OCI-LY7 (cell line): Measurements from ENCODE around the gene MSL3. TPM values are rescaled to one million over a fixed set of nuclear protein-coding genes. Genes with fewer than 3 reads are reported as not detected.

ENCODE experiments used
- BruUV-seq: library from RNA; stranded (reverse); fragments of 400-500 nt; replicated peaks from 2 replicates; lab custom pipeline; 2021; lab: Mats Ljungman, UMichigan
- CTCF ChIA-PET: fragments of 300-600 bp; sonication (Branson Sonifier 250); formaldehyde crosslinking; loops from one replicate; lab custom pipeline; 2022; ENCODE audit warnings: antibody characterized with exemption; ENCODE audit not compliant: unreplicated experiment; lab: Charles Lee
- POLR2A ChIA-PET: fragments of 300-600 bp; sonication (Branson Sonifier 250); formaldehyde crosslinking; loops from one replicate; lab custom pipeline; 2022; ENCODE audit warnings: antibody characterized with exemption; lab: Charles Lee
- DNase-seq: peaks from one replicate; pipeline ENCODE4 v3.0.0-alpha.2; 2015; ENCODE audit warnings: low spot score
- H2AFZ ChIP-seq: fragments of 200-600 bp; sonication (generic), shearing (Covaris generic); 2 replicates; pipeline ENCODE4 v1.6.1; 2014; ENCODE audit warnings: mild to moderate bottlenecking, antibody characterized with exemption, low read length, moderate library complexity
- H3K27ac ChIP-seq: fragments of 200-600 bp; sonication (generic); 2 replicates; pipeline ENCODE4 v1.5.1; 2014; ENCODE audit warnings: mixed run types, low read depth, mild to moderate bottlenecking, moderate library complexity, low read length, inconsistent platforms; ENCODE audit not compliant: poor library complexity, severe bottlenecking
- H3K36me3 ChIP-seq: fragments of 200-600 bp; sonication (generic); 2 replicates; pipeline ENCODE4 v1.6.1; 2014; ENCODE audit warnings: mild to moderate bottlenecking, antibody characterized with exemption, low read length, moderate library complexity, mixed read lengths; ENCODE audit not compliant: insufficient read depth
- H3K4me1 ChIP-seq: fragments of 200-600 bp; sonication (generic); 2 replicates; pipeline ENCODE4 v1.5.1; 2014; ENCODE audit warnings: mild to moderate bottlenecking, low read length; ENCODE audit not compliant: insufficient read depth, poor library complexity, severe bottlenecking
- H3K4me2 ChIP-seq: fragments of 200-600 bp; sonication (generic); 2 replicates; pipeline ENCODE4 v1.6.1; 2014; ENCODE audit warnings: mild to moderate bottlenecking, low read length
- H3K4me3 ChIP-seq: fragments of 200-600 bp; sonication (generic); 2 replicates; pipeline ENCODE4 v1.5.1; 2014; ENCODE audit warnings: mild to moderate bottlenecking, low read depth, low read length; ENCODE audit not compliant: poor library complexity, severe bottlenecking
- H3K79me2 ChIP-seq: fragments of 200-600 bp; sonication (generic); 2 replicates; pipeline ENCODE4 v1.6.1; 2016; ENCODE audit warnings: low read depth, mild to moderate bottlenecking, low read length, moderate library complexity, mixed read lengths; ENCODE audit not compliant: insufficient read depth
- H3K9me2 ChIP-seq: fragments of 200-600 bp; sonication (generic); 2 replicates; pipeline ENCODE4 v1.6.1; 2016; ENCODE audit warnings: mild to moderate bottlenecking, low read length, mixed read lengths; ENCODE audit not compliant: insufficient read depth
- H3K9me3 ChIP-seq: fragments of 200-600 bp; sonication (generic); 2 replicates; pipeline ENCODE4 v1.6.1; 2014; ENCODE audit warnings: mild to moderate bottlenecking, mixed run types, low read length, mixed read lengths
- H4K20me1 ChIP-seq: fragments of 200-600 bp; sonication (generic); 2 replicates; pipeline ENCODE4 v1.6.1; 2014; ENCODE audit warnings: mild to moderate bottlenecking, antibody characterized with exemption, low read length, moderate library complexity, mixed read lengths; ENCODE audit not compliant: insufficient read depth
- EZH2phosphoT487 ChIP-seq: fragments of 200-600 bp; sonication (generic); IDR thresholded peaks from 2 replicates; pipeline ENCODE4 v1.6.1; 2018; ENCODE audit warnings: low read depth, borderline replicate concordance, mild to moderate bottlenecking, mixed run types, antibody characterized with exemption, low read length, moderate library complexity, mixed read lengths
- intact Hi-C: fragments of 100-400 bp; cut with micrococcal nuclease; formaldehyde crosslinking; loops from one replicate; pipeline ENCODE4 v1.10.0; 2022; ENCODE audit not compliant: unreplicated experiment
- total RNA-seq, 2 experiments: library from RNA; depleted of rRNA in 1 of 2; stranded (reverse); fragments of >200 nt in 1 of 2; shearing (Covaris generic) in 1 of 2; gene quantifications; 2 replicates each; pipeline ENCODE4 v1.2.3, GENCODE V29; 2014 to 2022
- TF ChIP-seq, protein P1 (sequence below): fragments of 200-600 bp; sonication (generic); conservative IDR thresholded peaks from 2 replicates; pipeline ENCODE4 v1.5.1; 2014; ENCODE audit warnings: mild to moderate bottlenecking, antibody characterized with exemption, low read length, moderate library complexity, mixed read lengths

Gene MSL3
- total RNA-seq, 2 experiments from 2014 or later, result 40.7 to 42.5 TPM

DNA sequence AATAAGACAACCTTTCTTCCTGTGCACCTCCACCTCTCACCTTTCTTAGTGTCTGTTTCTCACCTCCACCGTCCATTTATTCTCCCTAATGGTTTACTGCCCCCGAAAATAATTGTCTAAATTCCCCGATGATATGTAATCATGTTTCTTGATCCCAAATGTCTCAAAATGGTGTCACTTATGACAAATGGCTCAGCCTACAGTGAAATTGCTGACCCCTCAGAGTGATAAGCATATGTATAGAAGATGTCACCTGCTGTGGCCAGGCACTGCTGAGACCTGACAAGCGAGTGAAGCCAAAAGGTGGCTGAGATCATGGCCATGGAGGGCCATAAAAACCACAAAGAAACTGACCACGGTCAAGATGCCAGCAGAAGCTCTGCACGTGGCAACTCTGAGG is 35.7 kb downstream of the MSL3 start:
- no peak overlapping the region for H2AFZ ChIP-seq
- no peak overlapping the region for H3K4me3 ChIP-seq
- no peaks in the 10 kb centered on the region for H4K20me1 ChIP-seq
- CTCF ChIA-PET, result no interaction called here
- intact Hi-C loops, result no loop called here
- BruUV-seq, result no TSS peak
- POLR2A ChIA-PET, result interaction anchor here (1.4 kb wide), 2 partner anchors 33 to 35 kb away, joined by 3 to 5 read pairs; no protein-coding TSS in a partner anchor
- no peaks in the 10 kb centered on the region for H3K9me3 ChIP-seq
- no peaks in the 10 kb centered on the region for H3K36me3 ChIP-seq
- H3K27ac ChIP-seq, result no peak overlapping the region
- H3K4me1 ChIP-seq, result peaks cover 26% of the 10 kb centered on the region
- H3K79me2 ChIP-seq, result no peaks in the 10 kb centered on the region
- no peak overlapping the region for H3K4me2 ChIP-seq
- DNase-seq, result no peak
- no peaks in the 10 kb centered on the region for H3K9me2 ChIP-seq
- TF ChIP-seq, protein P1, sequence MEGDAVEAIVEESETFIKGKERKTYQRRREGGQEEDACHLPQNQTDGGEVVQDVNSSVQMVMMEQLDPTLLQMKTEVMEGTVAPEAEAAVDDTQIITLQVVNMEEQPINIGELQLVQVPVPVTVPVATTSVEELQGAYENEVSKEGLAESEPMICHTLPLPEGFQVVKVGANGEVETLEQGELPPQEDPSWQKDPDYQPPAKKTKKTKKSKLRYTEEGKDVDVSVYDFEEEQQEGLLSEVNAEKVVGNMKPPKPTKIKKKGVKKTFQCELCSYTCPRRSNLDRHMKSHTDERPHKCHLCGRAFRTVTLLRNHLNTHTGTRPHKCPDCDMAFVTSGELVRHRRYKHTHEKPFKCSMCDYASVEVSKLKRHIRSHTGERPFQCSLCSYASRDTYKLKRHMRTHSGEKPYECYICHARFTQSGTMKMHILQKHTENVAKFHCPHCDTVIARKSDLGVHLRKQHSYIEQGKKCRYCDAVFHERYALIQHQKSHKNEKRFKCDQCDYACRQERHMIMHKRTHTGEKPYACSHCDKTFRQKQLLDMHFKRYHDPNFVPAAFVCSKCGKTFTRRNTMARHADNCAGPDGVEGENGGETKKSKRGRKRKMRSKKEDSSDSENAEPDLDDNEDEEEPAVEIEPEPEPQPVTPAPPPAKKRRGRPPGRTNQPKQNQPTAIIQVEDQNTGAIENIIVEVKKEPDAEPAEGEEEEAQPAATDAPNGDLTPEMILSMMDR, result no peak
- no peak for TF ChIP-seq EZH2phosphoT487

DNA sequence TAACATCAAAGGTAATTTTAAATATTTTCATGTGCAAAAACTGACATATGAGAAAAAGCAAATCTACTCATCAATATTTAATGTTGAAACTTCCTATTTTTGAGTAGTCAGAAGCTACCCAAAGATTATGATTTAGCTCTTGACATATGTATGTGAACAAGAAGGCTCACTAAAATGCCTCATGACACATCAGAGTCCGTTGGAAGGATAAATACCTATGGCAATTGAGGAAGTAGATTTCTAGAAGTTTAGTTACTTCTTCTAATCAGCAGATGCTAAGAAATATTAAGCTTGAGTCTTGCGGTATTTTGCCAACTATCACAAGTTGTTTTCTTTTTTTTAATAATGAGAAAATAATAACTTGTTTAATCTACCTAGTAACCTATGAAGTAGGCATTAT is 55.3 kb downstream of the MSL3 start:
- CTCF ChIA-PET, result no interaction called here

More for the DNA sequence above, 55.3 kb downstream of the MSL3 start:
- intact Hi-C loops, result no loop called here
- no peaks in the 10 kb centered on the region for H3K79me2 ChIP-seq
- H4K20me1 ChIP-seq, result no peaks in the 10 kb centered on the region
- H3K9me3 ChIP-seq, result no peaks in the 10 kb centered on the region
- H3K36me3 ChIP-seq, result no peaks in the 10 kb centered on the region
- H3K4me3 ChIP-seq, result no peak overlapping the region
- H3K4me2 ChIP-seq, result no peak overlapping the region
- no peaks in the 10 kb centered on the region for H3K4me1 ChIP-seq
- no peak for DNase-seq
- TF ChIP-seq, protein P1, result no peak
- no peak for TF ChIP-seq EZH2phosphoT487
- no peak overlapping the region for H2AFZ ChIP-seq
- BruUV-seq, result no TSS peak
- no peak overlapping the region for H3K27ac ChIP-seq
- POLR2A ChIA-PET, result interaction anchor here (0.6 kb wide), 1 partner anchor 25 kb away, joined by 3 read pairs; no protein-coding TSS in a partner anchor
- no peaks in the 10 kb centered on the region for H3K9me2 ChIP-seq

Other genes starting within 250 kb of the MSL3 start
- gene ARHGAP6, start 92.3 kb upstream of the MSL3 start, total RNA-seq (2014; rRNA removed; shearing (Covaris generic)), result not detected in 2 replicates
- gene ARHGAP6, start 92.3 kb upstream of the MSL3 start, total RNA-seq (2022), result not detected in 2 replicates